Natural killer cell (primary cell): Measurements from ENCODE around the gene CHCHD3. TPM values are rescaled to one million over a fixed set of nuclear protein-coding genes. Genes with fewer than 3 reads are reported as not detected.

ENCODE experiments used
- ATAC-seq, 3 donors: fragments of 150-1000 bp in 2 of 3; fragments of 200-7000 bp in 1 of 3; cut with Tn5 transposase; 1 replicate in 1 of 3; 2 replicates in 2 of 3; pipeline ENCODE4 v1.10.0; 2021; ENCODE audit warnings: mild to moderate bottlenecking in 2 of 3, moderate library complexity in 2 of 3
- DNase-seq, 2 donors: peaks; one replicate each; pipeline versions ENCODE4 v3.0.0 to v3.0.0-alpha.2; 2013 to 2021; ENCODE audit warnings: mixed read lengths in 1 of 2
- H3K27ac ChIP-seq: one replicate; pipeline ENCODE4 v1.5.1; 2013; ENCODE audit warnings: mild to moderate bottlenecking, low read length
- H3K27me3 ChIP-seq: one replicate; pipeline ENCODE4 v1.6.1; 2013; ENCODE audit warnings: low read length; ENCODE audit not compliant: control insufficient read depth, insufficient read depth
- H3K36me3 ChIP-seq: one replicate; pipeline ENCODE4 v1.6.1; 2013; ENCODE audit warnings: low read length; ENCODE audit not compliant: control insufficient read depth, insufficient read depth
- H3K4me1 ChIP-seq: one replicate; pipeline ENCODE4 v1.6.1; 2013; ENCODE audit warnings: low read length; ENCODE audit not compliant: control insufficient read depth, insufficient read depth
- H3K4me3 ChIP-seq: one replicate; pipeline ENCODE4 v1.5.1; 2013; ENCODE audit warnings: low read length
- H3K9me3 ChIP-seq: one replicate; pipeline ENCODE4 v1.6.1; 2013; ENCODE audit warnings: low read length; ENCODE audit not compliant: control insufficient read depth, insufficient read depth
- H3K27ac Mint-ChIP-seq, 2 donors: one replicate each; pipeline ENCODE4 v1.8.0; 2022; ENCODE audit warnings: mild to moderate bottlenecking in 2 of 2, mixed read lengths in 2 of 2, moderate library complexity in 1 of 2
- H3K27me3 Mint-ChIP-seq, 2 donors: one replicate each; pipeline ENCODE4 v1.8.0; 2022; ENCODE audit warnings: low read depth in 2 of 2, mixed read lengths in 2 of 2
- H3K36me3 Mint-ChIP-seq: one replicate; pipeline ENCODE4 v1.8.0; 2022; ENCODE audit warnings: mixed read lengths
- H3K4me1 Mint-ChIP-seq, 2 donors: one replicate each; pipeline ENCODE4 v1.8.0; 2022; ENCODE audit warnings: mixed read lengths in 2 of 2
- H3K4me3 Mint-ChIP-seq: one replicate; pipeline ENCODE4 v1.8.0; 2022; ENCODE audit warnings: mild to moderate bottlenecking, moderate library complexity, mixed read lengths
- H3K9me3 Mint-ChIP-seq, 2 donors: one replicate each; pipeline ENCODE4 v1.8.0; 2022; ENCODE audit warnings: mixed read lengths in 2 of 2
- CTCF ChIP-seq: fragments of 200-600 bp; IDR thresholded peaks from one replicate; pipeline ENCODE4 v1.8.0; 2022; ENCODE audit warnings: antibody characterized with exemption
- WGBS: methylation state at CpG from one replicate; pipeline ENCODE4 v1.1.7; 2013; ENCODE audit warnings: missing lambda C conversion rate; ENCODE audit not compliant: insufficient coverage; 5-methylcytosine and 5-hydroxymethylcytosine counted together
- intact Hi-C: fragments of 100-400 bp; cut with micrococcal nuclease; formaldehyde crosslinking; loops from one replicate; pipeline ENCODE4 v1.14.2; 2022
- total RNA-seq, 4 donors: library from RNA; stranded (reverse); fragments of 120-200 nt in 1 of 4; gene quantifications; one replicate each; pipeline versions ENCODE4 v1.2.3 to v1.2.4, GENCODE V29; 2013 to 2022

The CHCHD3 gene
- total RNA-seq, 3 donors from 2014 or later (not counting 1 experiment from before 2014, with no cell fraction given) = 35.2 to 41.0 (median 35.9) TPM

- H3K27ac ChIP-seq = no peak overlapping the region
- no peaks in the 10 kb centered on the region for H3K36me3 ChIP-seq
- H3K4me3 ChIP-seq = no peak overlapping the region
- Mint-ChIP-seq H3K27me3 (no peaks in the 10 kb centered on the region), H3K4me1 (peaks cover 12 to 15% of the 10 kb centered on the region in 2 donors), H3K4me3 (no peak overlapping the region), H3K36me3 (peaks cover 5% of the 10 kb centered on the region), H3K9me3 (no peaks in the 10 kb centered on the region), H3K27ac (peak overlapping the region in 1 of 2 donors; percentile 38)
- WGBS = 94% methylated on average over 6 of the region's 6 CpGs
- ATAC-seq (no peak), DNase-seq (no peak)
- H3K27me3 ChIP-seq = no peaks in the 10 kb centered on the region
- no peaks in the 10 kb centered on the region for H3K4me1 ChIP-seq
- intact Hi-C loops = no loop called here
- TF ChIP-seq CTCF = no peak
- H3K9me3 ChIP-seq = no peaks in the 10 kb centered on the region
Measured at GRCh38 chr7:132871419-132871818, 210.5 kb downstream of the CHCHD3 start.

- no peaks in the 10 kb centered on the region for H3K27me3 Mint-ChIP-seq
- Histone ChIP-seq H3K4me3 (no peak overlapping the region), H3K9me3 (no peaks in the 10 kb centered on the region), H3K36me3 (no peaks in the 10 kb centered on the region), H3K27me3 (no peaks in the 10 kb centered on the region), H3K4me1 (no peaks in the 10 kb centered on the region), H3K27ac (no peak overlapping the region)
- intact Hi-C loops = no loop called here
- H3K4me3 Mint-ChIP-seq = no peak overlapping the region
- no peak for TF ChIP-seq CTCF
- H3K9me3 Mint-ChIP-seq = no peaks in the 10 kb centered on the region
- H3K36me3 Mint-ChIP-seq = peaks cover 1% of the 10 kb centered on the region
- peaks cover 25 to 26% of the 10 kb centered on the region in 2 donors for H3K4me1 Mint-ChIP-seq
- 100% methylated on average over 5 of the region's 5 CpGs for WGBS
- ATAC-seq = peak in 1 of 3 donors; percentile 21
- no peak for DNase-seq
- H3K27ac Mint-ChIP-seq = no peak overlapping the region
Measured at GRCh38 chr7:132869166-132869861, 212.6 kb downstream of the CHCHD3 start.

- no peaks in the 10 kb centered on the region for H3K9me3 ChIP-seq
- H3K36me3 Mint-ChIP-seq = no peaks in the 10 kb centered on the region
- WGBS = 92% methylated on average over 1 of the region's 1 CpG
Measured at GRCh38 chr7:132866551-132866950, 215.3 kb downstream of the CHCHD3 start.

More at GRCh38 chr7:132866551-132866950, 215.3 kb downstream of the CHCHD3 start:
- Histone ChIP-seq H3K36me3 (no peaks in the 10 kb centered on the region), H3K27ac (no peak overlapping the region), H3K4me3 (no peak overlapping the region), H3K4me1 (no peaks in the 10 kb centered on the region), H3K27me3 (no peaks in the 10 kb centered on the region)
- H3K27ac Mint-ChIP-seq = no peak overlapping the region
- H3K4me1 Mint-ChIP-seq = peaks cover 45 to 49% of the 10 kb centered on the region in 2 donors
- ATAC-seq (no peak), DNase-seq (no peak)
- no peak overlapping the region for H3K4me3 Mint-ChIP-seq
- no peaks in the 10 kb centered on the region for H3K27me3 Mint-ChIP-seq
- intact Hi-C loops = no loop called here
- no peaks in the 10 kb centered on the region for H3K9me3 Mint-ChIP-seq
- no peak for TF ChIP-seq CTCF
